Measurements from ENCODE around the gene CCSER1.
A peak's percentile ranks its signal among the peaks of the same experiment; 100 is the strongest.

Gene CCSER1

GRCh38 chr4:90958256-90958895 lies 831.2 kb downstream of the CCSER1 start:
- peak; percentile 15 for DNase-seq (ENCODE audit: low spot score)

GRCh38 chr4:90960433-90960832 lies 833.2 kb downstream of the CCSER1 start:
- DNase-seq (ENCODE audit: low spot score) = no peak

GRCh38 chr4:90960840-90961239 lies 833.6 kb downstream of the CCSER1 start:
- DNase-seq (ENCODE audit: low spot score) = no peak

- no peak for DNase-seq (ENCODE audit: low spot score)
Measured at GRCh38 chr4:90970021-90970420, 842.8 kb downstream of the CCSER1 start.

- DNase-seq (ENCODE audit: low spot score) = no peak
Measured at GRCh38 chr4:90977726-90978125, 850.5 kb downstream of the CCSER1 start.

- DNase-seq (ENCODE audit: low spot score) = no peak
Measured at GRCh38 chr4:90979556-90979955, 852.4 kb downstream of the CCSER1 start.

GRCh38 chr4:90982813-90983212 lies 855.6 kb downstream of the CCSER1 start:
- no peak for DNase-seq (ENCODE audit: low spot score)

GRCh38 chr4:90990284-90990683 lies 863.1 kb downstream of the CCSER1 start:
- no peak for DNase-seq (ENCODE audit: low spot score)

GRCh38 chr4:90992213-90992612 lies 865.0 kb downstream of the CCSER1 start:
- DNase-seq (ENCODE audit: low spot score) = no peak

GRCh38 chr4:90994851-90995574 lies 867.8 kb downstream of the CCSER1 start:
- no peak for DNase-seq (ENCODE audit: low spot score)

- DNase-seq (ENCODE audit: low spot score) = no peak
Measured at GRCh38 chr4:90995996-90996395, 868.8 kb downstream of the CCSER1 start.

- DNase-seq (ENCODE audit: low spot score) = no peak
Measured at GRCh38 chr4:90996813-90997212, 869.6 kb downstream of the CCSER1 start.

- no peak for DNase-seq (ENCODE audit: low spot score)
Measured at GRCh38 chr4:91015861-91016260, 888.7 kb downstream of the CCSER1 start.

- DNase-seq (ENCODE audit: low spot score) = no peak
Measured at GRCh38 chr4:91019513-91019912, 892.3 kb downstream of the CCSER1 start.

- DNase-seq (ENCODE audit: low spot score) = no peak
Measured at GRCh38 chr4:91025241-91026148, 898.3 kb downstream of the CCSER1 start.

GRCh38 chr4:91028228-91028627 lies 901.0 kb downstream of the CCSER1 start:
- no peak for DNase-seq (ENCODE audit: low spot score)

GRCh38 chr4:91031761-91032160 lies 904.6 kb downstream of the CCSER1 start:
- DNase-seq (ENCODE audit: low spot score) = no peak

GRCh38 chr4:91032725-91033445 lies 905.7 kb downstream of the CCSER1 start:
- DNase-seq (ENCODE audit: low spot score) = no peak

- DNase-seq (ENCODE audit: low spot score) = no peak
Measured at GRCh38 chr4:91035276-91035675, 908.1 kb downstream of the CCSER1 start.

GRCh38 chr4:91037951-91038350 lies 910.8 kb downstream of the CCSER1 start:
- no peak for DNase-seq (ENCODE audit: low spot score)

GRCh38 chr4:91057871-91058270 lies 930.7 kb downstream of the CCSER1 start:
- DNase-seq (ENCODE audit: low spot score) = no peak

- no peak for DNase-seq (ENCODE audit: low spot score)
Measured at GRCh38 chr4:91058345-91058744, 931.2 kb downstream of the CCSER1 start.
